H1 (cell line): Measurements from ENCODE around the gene FOXL3. TPM values are rescaled to one million over a fixed set of nuclear protein-coding genes. Genes with fewer than 3 reads are reported as not detected.

Experiments
- CTCF ChIA-PET: fragments of 300-600 bp; sonication (Branson Sonifier 250); formaldehyde crosslinking; loops from one replicate; lab custom pipeline; 2021; ENCODE audit not compliant: partially characterized antibody; lab: Charles Lee
- POLR2A ChIA-PET: fragments of 300-600 bp; sonication (Branson Sonifier 250); formaldehyde crosslinking; loops from one replicate; lab custom pipeline; 2021; ENCODE audit warnings: inconsistent platforms; ENCODE audit not compliant: partially characterized antibody; lab: Charles Lee
- DNase-seq, 2 experiments: peaks; one replicate each; pipeline versions ENCODE4 v3.0.0 to v3.0.0-alpha.2; 2010 to 2022; ENCODE audit warnings: low spot score in 2 of 2, low read depth in 1 of 2, mixed read lengths in 1 of 2
- FAIRE-seq: peaks from 2 replicates; lab custom pipeline; 2011; peaks lifted over from hg19 to GRCh38; lab: Jason Lieb, UNC
- H2AFZ ChIP-seq: 2 replicates; pipeline ENCODE4 v1.8.1; 2012; ENCODE audit warnings: low read length, inconsistent platforms
- H2AK5ac ChIP-seq: 2 replicates; pipeline ENCODE4 v1.6.1; 2013; ENCODE audit warnings: low read depth, low read length
- H2BK120ac ChIP-seq: replicated peaks from 2 replicates; pipeline ENCODE3; 2013; ENCODE audit warnings: low read depth, low read length, inconsistent platforms
- H2BK12ac ChIP-seq: 2 replicates; pipeline ENCODE4 v1.6.1; 2013; ENCODE audit warnings: low read depth, low read length
- H2BK15ac ChIP-seq: 2 replicates; pipeline ENCODE4 v1.6.1; 2013; ENCODE audit warnings: low read length
- H2BK20ac ChIP-seq: 2 replicates; pipeline ENCODE4 v1.6.1; 2013; ENCODE audit warnings: low read length
- H2BK5ac ChIP-seq: 2 replicates; pipeline ENCODE4 v1.6.1; 2013; ENCODE audit warnings: low read depth, low read length
- H3K14ac ChIP-seq: 2 replicates; pipeline ENCODE4 v1.6.1; 2013; ENCODE audit warnings: inconsistent platforms; ENCODE audit not compliant: insufficient read length
- H3K18ac ChIP-seq: 2 replicates; pipeline ENCODE4 v1.6.1; 2013; ENCODE audit warnings: low read length; ENCODE audit errors: extremely low read depth
- H3K23ac ChIP-seq: 2 replicates; pipeline ENCODE4 v1.6.1; 2013; ENCODE audit warnings: inconsistent platforms; ENCODE audit not compliant: insufficient read length
- H3K23me2 ChIP-seq: 2 replicates; pipeline ENCODE4 v1.6.1; 2013; ENCODE audit warnings: low read depth, low read length
- H3K27ac ChIP-seq: 2 replicates; pipeline ENCODE4 v1.6.1; 2011; ENCODE audit warnings: low read depth, low read length, inconsistent platforms
- H3K27me3 ChIP-seq, 4 experiments: replicated peaks in 1 of 4; 1 replicate in 1 of 4; 2 replicates in 3 of 4; pipeline versions ENCODE4 v1.6.1 to v1.8.1; 2011 to 2013; ENCODE audit warnings: low read length in 3 of 4, mild to moderate bottlenecking in 3 of 4, inconsistent platforms in 2 of 4, mixed read lengths in 2 of 4, moderate library complexity in 1 of 4; ENCODE audit not compliant: control insufficient read depth in 3 of 4, insufficient read depth in 3 of 4; ENCODE audit errors: extremely low read depth in 1 of 4
- H3K36me3 ChIP-seq, 4 experiments: 2 replicates each; pipeline versions ENCODE4 v1.6.1 to v1.8.1; 2011 to 2013; ENCODE audit warnings: mild to moderate bottlenecking in 4 of 4, low read length in 3 of 4, moderate library complexity in 2 of 4, control low read depth in 1 of 4, inconsistent platforms in 1 of 4; ENCODE audit not compliant: insufficient read depth in 4 of 4, control insufficient read depth in 2 of 4
- H3K4ac ChIP-seq: replicated peaks from 2 replicates; pipeline ENCODE3; 2013; ENCODE audit warnings: low read length, low read depth, mixed read lengths, inconsistent platforms; ENCODE audit not compliant: insufficient read length
- H3K4me1 ChIP-seq, 4 experiments: replicated peaks in 1 of 4; 1 replicate in 1 of 4; 2 replicates in 3 of 4; pipeline versions ENCODE4 v1.6.1 to v1.8.1; 2011 to 2013; ENCODE audit warnings: low read length in 3 of 4, inconsistent platforms in 2 of 4, mixed read lengths in 1 of 4; ENCODE audit not compliant: insufficient read depth in 4 of 4, control insufficient read depth in 3 of 4
- H3K4me2 ChIP-seq, 2 experiments: 2 replicates each; pipeline versions ENCODE4 v1.6.1 to v1.8.1; 2011 to 2013; ENCODE audit warnings: low read depth in 2 of 2, low read length in 2 of 2, control low read depth in 1 of 2, inconsistent platforms in 1 of 2, mild to moderate bottlenecking in 1 of 2; ENCODE audit not compliant: insufficient read depth in 1 of 2
- H3K4me3 ChIP-seq, 4 experiments: fragments of 200-600, 300-600 bp in 1 of 4; sonication (generic), shearing (Covaris generic), sonication (Bioruptor Twin) in 1 of 4; 2 replicates each; pipeline versions ENCODE4 v1.5.1 to v1.8.1; 2011 to 2016; ENCODE audit warnings: low read length in 4 of 4, low read depth in 3 of 4, control low read depth in 2 of 4, inconsistent platforms in 2 of 4, mild to moderate bottlenecking in 2 of 4, mixed read lengths in 1 of 4, moderate library complexity in 1 of 4; ENCODE audit not compliant: insufficient read depth in 2 of 4; ENCODE audit errors: extremely low read depth in 1 of 4
- H3K56ac ChIP-seq: replicated peaks from 2 replicates; pipeline ENCODE3; 2013; ENCODE audit warnings: low read depth, mild to moderate bottlenecking, mixed read lengths, low read length, inconsistent platforms; ENCODE audit not compliant: insufficient read length
- H3K79me1 ChIP-seq: 2 replicates; pipeline ENCODE4 v1.6.1; 2013; ENCODE audit warnings: low read depth, low read length, control low read depth
- H3K79me2 ChIP-seq, 2 experiments: 2 replicates each; pipeline versions ENCODE4 v1.6.1 to v1.8.1; 2012 to 2013; ENCODE audit warnings: low read length in 2 of 2, mild to moderate bottlenecking in 2 of 2, inconsistent platforms in 1 of 2; ENCODE audit not compliant: insufficient read depth in 2 of 2, control insufficient read depth in 1 of 2
- H3K9ac ChIP-seq, 4 experiments: replicated peaks in 1 of 4; 1 replicate in 1 of 4; 2 replicates in 3 of 4; pipeline versions ENCODE4 v1.6.1 to v1.8.1; 2011 to 2013; ENCODE audit warnings: low read depth in 3 of 4, low read length in 3 of 4, control low read depth in 2 of 4, mild to moderate bottlenecking in 2 of 4, moderate library complexity in 2 of 4, inconsistent platforms in 1 of 4; ENCODE audit errors: extremely low read depth in 1 of 4
- H3K9me3 ChIP-seq, 2 experiments: 2 replicates each; pipeline versions ENCODE4 v1.6.1 to v1.8.1; 2012 to 2013; ENCODE audit warnings: mild to moderate bottlenecking in 2 of 2, moderate library complexity in 2 of 2, control low read depth in 1 of 2, inconsistent platforms in 1 of 2, low read depth in 1 of 2, low read length in 1 of 2, mixed read lengths in 1 of 2; ENCODE audit not compliant: insufficient read depth in 2 of 2
- H4K20me1 ChIP-seq, 2 experiments: replicated peaks in 1 of 2; 2 replicates each; pipeline versions ENCODE3 to v1.8.1; 2011 to 2013; ENCODE audit warnings: inconsistent platforms in 2 of 2, low read length in 2 of 2, mild to moderate bottlenecking in 1 of 2; ENCODE audit not compliant: insufficient read depth in 2 of 2, control insufficient read depth in 1 of 2
- H4K5ac ChIP-seq: 2 replicates; pipeline ENCODE4 v1.6.1; 2013; ENCODE audit warnings: low read length, low read depth, mixed read lengths, inconsistent platforms; ENCODE audit not compliant: insufficient read length
- H4K8ac ChIP-seq: 2 replicates; pipeline ENCODE4 v1.8.0; 2013; ENCODE audit warnings: mild to moderate bottlenecking, moderate library complexity, low read length, inconsistent platforms; ENCODE audit not compliant: insufficient read depth; ENCODE audit errors: extremely low read depth
- H4K91ac ChIP-seq: replicated peaks from 2 replicates; pipeline ENCODE3; 2013; ENCODE audit warnings: low read length, mixed read lengths, inconsistent platforms; ENCODE audit not compliant: insufficient read length
- POLR2AphosphoS5 ChIP-seq: IDR thresholded peaks from 2 replicates; pipeline ENCODE4 v1.6.1; 2011; ENCODE audit warnings: low read depth, low read length
- SIRT6 ChIP-seq: IDR thresholded peaks from one replicate; pipeline ENCODE4 v1.7.1; 2012; ENCODE audit warnings: low read length, inconsistent platforms
- WGBS, 2 experiments: shearing (Covaris generic) in 1 of 2; methylation state at CpG; one replicate each; pipeline versions ENCODE4 v1.1.6 to v1.1.7; 2013 to 2015; ENCODE audit warnings: low lambda C conversion rate in 2 of 2, mixed read lengths in 2 of 2, inconsistent platforms in 1 of 2, low coverage in 1 of 2, missing lambda C conversion rate in 1 of 2; ENCODE audit not compliant: insufficient replicate concordance in 2 of 2, insufficient coverage in 1 of 2, insufficient read length in 1 of 2; ENCODE audit errors: extremely low coverage in 1 of 2, missing lambda C conversion rate in 1 of 2; 5-methylcytosine and 5-hydroxymethylcytosine counted together
- polyA plus RNA-seq, 7 experiments: library from polyadenylated mRNA; depleted of rRNA in 3 of 7; stranded (reverse) in 5 of 7; unstranded in 2 of 7; fragments of >200 nt in 5 of 7; fragments of 200-250 nt in 2 of 7; gene quantifications; 1 replicate in 5 of 7; 2 replicates in 1 of 7; 4 replicates in 1 of 7; pipeline versions ENCODE4 v1.2.1 to v1.2.3, GENCODE V29; 2011 to 2013; ENCODE audit warnings: missing spikeins in 2 of 7, mixed read lengths in 2 of 7
- total RNA-seq: library from RNA; stranded (reverse); fragmentation: NEBNext Ultra II Directional; extraction: Animal tissue kit (Norgen Biotek cat#: 25700); gene quantifications from 2 replicates; pipeline ENCODE4 v1.2.1, GENCODE V29; 2021

FOXL3 gene
- total and polyA plus RNA-seq, 2 of the 8 experiments (the other 6 are each of a cell fraction or from before 2014, with no cell fraction given) = not detected

GRCh38 chr7:262251-262572 lies 27.8 kb upstream of the FOXL3 start:
- no peak overlapping the region for H2BK20ac ChIP-seq

More at GRCh38 chr7:262251-262572, 27.8 kb upstream of the FOXL3 start:
- Histone ChIP-seq H3K27me3 (peaks cover 0 to 2% (median 0%) of the 10 kb centered on the region in 4 experiments; a peak in 1 of 7 replicates), H3K56ac (no peak overlapping the region), H3K14ac (no peak overlapping the region), H4K8ac (no peak overlapping the region), H3K23me2 (no peaks in the 10 kb centered on the region), H3K79me1 (0 out of 2 replicates have a peak, but pooled peaks cover 2% of the 10 kb centered on the region), H3K4ac (no peak overlapping the region), H4K5ac (no peak overlapping the region), H2BK120ac (no peak overlapping the region), H3K4me3 (peak overlapping the region in 2 of 4 experiments; percentile 2 to 31; a peak in 3 of 8 replicates), H3K9me3 (peaks cover 68 to 96% of the 10 kb centered on the region in 2 experiments), H2BK15ac (no peak overlapping the region), H3K36me3 (peaks cover 5 to 44% (median 21%) of the 10 kb centered on the region in 4 experiments; a peak in 6 of 8 replicates), H4K20me1 (no peaks in the 10 kb centered on the region), H3K27ac (no peak overlapping the region), H3K9ac (no peak overlapping the region), H2BK5ac (no peak overlapping the region), H3K79me2 (no peaks in the 10 kb centered on the region), H2AFZ (no peak overlapping the region), H3K4me2 (no peak overlapping the region), H4K91ac (no peak overlapping the region), H2BK12ac (no peak overlapping the region), H3K23ac (no peak overlapping the region), H3K4me1 (no peaks in the 10 kb centered on the region), H2AK5ac (no peak overlapping the region), H3K18ac (no peak overlapping the region)
- ChIA-PET POLR2A (no interaction called here), CTCF (interaction anchor here (1.0 to 1.3 kb wide), 6 partner anchors 8 to 204 kb away, joined by 3 to 7 read pairs (median 4); no protein-coding TSS in a partner anchor)
- no peak for FAIRE-seq
- TF ChIP-seq SIRT6 (no peak), POLR2AphosphoS5 (peak; percentile 64; the same call in 1 of the 2 replicates)
- DNase-seq = no peak
- WGBS, 2 experiments = 92% methylated on average over 9 of the region's 9 CpGs; no CpG with 5 or more reads in 1 of the 2 experiments
